Neural progenitor cell (in vitro differentiated cells): ENCODE results near the gene ABHD15. TPM values are rescaled to one million over a fixed set of nuclear protein-coding genes. Genes with fewer than 3 reads are reported as not detected.
"Not testable (repeated sequence)": the region's sequence is repeated elsewhere in the genome, so short reads cannot be mapped to it uniquely, and the experiment has no call there.

Experiments
- DNase-seq: peaks from one replicate; pipeline ENCODE4 v3.0.0-alpha.2; 2016; ENCODE audit warnings: low spot score
- H2AFZ ChIP-seq: fragments of 200-600 bp; sonication (generic); replicated peaks from 2 replicates; pipeline ENCODE4 v1.6.1; 2016; ENCODE audit warnings: antibody characterized with exemption
- H3F3A ChIP-seq: fragments of 200-600 bp; sonication (generic); 2 replicates; pipeline ENCODE4 v1.6.1; 2016; ENCODE audit warnings: antibody characterized with exemption, low read depth
- H3K27ac ChIP-seq: fragments of 200-600 bp; sonication (generic); 2 replicates; pipeline ENCODE4 v1.5.1; 2016; ENCODE audit warnings: mild to moderate bottlenecking
- H3K27me3 ChIP-seq: fragments of 200-600 bp; sonication (generic); 2 replicates; pipeline ENCODE4 v1.6.1; 2016; ENCODE audit warnings: mild to moderate bottlenecking, moderate library complexity
- H3K36me3 ChIP-seq: fragments of 200-600 bp; sonication (generic); 2 replicates; pipeline ENCODE4 v1.5.1; 2016
- H3K4me1 ChIP-seq: fragments of 200-600 bp; sonication (generic); 2 replicates; pipeline ENCODE4 v1.6.1; 2016; ENCODE audit warnings: mixed run types
- H3K4me2 ChIP-seq: fragments of 200-600 bp; sonication (generic); 2 replicates; pipeline ENCODE4 v1.6.1; 2016
- H3K4me3 ChIP-seq: fragments of 200-600 bp; sonication (generic); 2 replicates; pipeline ENCODE4 v1.5.1; 2016
- H3K79me2 ChIP-seq: fragments of 200-600 bp; sonication (generic); 2 replicates; pipeline ENCODE4 v1.6.1; 2016; ENCODE audit warnings: low read depth
- H3K9ac ChIP-seq: fragments of 200-600 bp; sonication (generic); 2 replicates; pipeline ENCODE4 v1.6.1; 2016
- H3K9me3 ChIP-seq: fragments of 200-600 bp; sonication (generic); 2 replicates; pipeline ENCODE4 v1.5.1; 2016; ENCODE audit warnings: low read depth
- H4K20me1 ChIP-seq: fragments of 200-600 bp; sonication (generic); 2 replicates; pipeline ENCODE4 v1.6.1; 2016; ENCODE audit warnings: low read depth
- H3K27ac Mint-ChIP-seq: 3 replicates; pipeline ENCODE4 v1.8.0; 2021; ENCODE audit warnings: mixed read lengths
- H3K27me3 Mint-ChIP-seq: 2 replicates; pipeline ENCODE4 v1.8.0; 2022; ENCODE audit warnings: low read depth, mild to moderate bottlenecking, inconsistent platforms, moderate library complexity, mixed read lengths; ENCODE audit not compliant: insufficient read depth
- H3K36me3 Mint-ChIP-seq: 3 replicates; pipeline ENCODE4 v1.8.0; 2021; ENCODE audit warnings: mixed read lengths
- H3K4me1 Mint-ChIP-seq: 3 replicates; pipeline ENCODE4 v1.8.0; 2021; ENCODE audit warnings: mixed read lengths
- H3K4me3 Mint-ChIP-seq: 3 replicates; pipeline ENCODE4 v1.8.0; 2021; ENCODE audit warnings: mild to moderate bottlenecking, moderate library complexity, mixed read lengths
- H3K9me3 Mint-ChIP-seq: 3 replicates; pipeline ENCODE4 v1.8.0; 2020; ENCODE audit warnings: mixed read lengths
- EZH2 ChIP-seq: fragments of 200-600 bp; sonication (generic); IDR thresholded peaks from 2 replicates; pipeline ENCODE4 v1.6.1; 2017; ENCODE audit warnings: antibody characterized with exemption, mild to moderate bottlenecking, moderate library complexity
- EZH2phosphoT487 ChIP-seq: fragments of 200-600 bp; sonication (generic); IDR thresholded peaks from 2 replicates; pipeline ENCODE4 v1.6.1; 2017; ENCODE audit warnings: antibody characterized with exemption
- total RNA-seq: library from RNA; depleted of rRNA; stranded (reverse); fragments of >200 nt; gene quantifications from 2 replicates; pipeline ENCODE4 v1.2.3, GENCODE V29; 2015; ENCODE audit warnings: low replicate concordance
- TF ChIP-seq, protein P1 (sequence below): fragments of 200-600 bp; sonication (generic); IDR thresholded peaks from 2 replicates; pipeline ENCODE4 v1.5.1; 2017; ENCODE audit warnings: antibody characterized with exemption, mild to moderate bottlenecking

The ABHD15 gene
- total RNA-seq, 1 donor from 2014 or later: 2.5 TPM

DNA sequence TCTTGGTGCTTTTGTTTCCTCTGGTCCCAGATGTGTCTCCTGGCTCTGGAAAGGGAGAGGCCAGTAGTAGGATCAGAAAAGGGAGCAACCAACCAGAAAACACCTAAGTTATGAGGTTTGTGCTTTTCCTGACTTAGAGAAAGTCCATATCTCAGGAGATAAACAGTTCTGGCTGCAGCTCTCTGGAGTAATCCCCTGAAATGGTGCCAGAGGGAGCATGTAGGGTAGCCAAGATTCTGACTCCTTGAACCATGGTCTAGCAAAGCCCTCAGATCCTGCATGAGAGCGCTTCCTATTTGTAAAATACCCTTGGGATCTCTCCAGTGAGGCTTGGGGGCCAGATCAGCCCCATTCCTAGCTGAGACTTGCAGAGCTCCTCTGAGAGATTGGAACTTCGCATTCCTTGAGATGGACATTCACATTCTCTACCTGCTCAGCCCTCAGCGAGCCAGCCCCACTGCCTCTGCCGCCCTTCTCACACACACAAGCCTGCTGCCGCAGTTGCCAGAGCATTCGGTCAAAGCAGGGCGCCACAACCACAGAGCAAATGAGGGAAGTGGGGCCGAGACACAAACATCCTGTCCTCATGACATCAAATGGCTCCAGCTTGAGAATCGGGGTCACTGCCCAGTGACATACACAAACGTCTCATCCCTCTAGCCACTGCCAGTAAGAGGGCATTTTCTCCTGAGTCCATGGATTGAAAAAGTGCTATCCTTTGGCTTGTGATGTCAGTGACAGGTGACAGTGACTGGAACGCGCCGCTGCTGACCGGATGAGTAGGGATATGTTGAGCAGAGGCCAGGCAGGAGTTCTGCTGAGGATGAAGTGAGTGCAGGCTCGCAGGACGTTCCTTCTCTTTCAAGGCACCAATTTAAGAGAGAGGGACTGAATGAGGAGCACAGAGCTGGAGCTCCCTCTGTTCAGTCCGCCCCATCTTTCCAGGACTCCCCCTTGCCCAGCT is 5.0 kb downstream of the ABHD15 start:
- Histone ChIP-seq H3K9ac (no peak overlapping the region), H3K27me3 (peaks cover 30% of the 10 kb centered on the region), H3K4me2 (no peak overlapping the region), H2AFZ (no peak overlapping the region), H4K20me1 (peaks cover 5% of the 10 kb centered on the region), H3K9me3 (no peaks in the 10 kb centered on the region), H3K27ac (no peak overlapping the region), H3F3A (peaks cover 25% of the 10 kb centered on the region), H3K79me2 (no peaks in the 10 kb centered on the region), H3K36me3 (no peaks in the 10 kb centered on the region), H3K4me1 (peaks cover 9% of the 10 kb centered on the region), H3K4me3 (no peak overlapping the region)
- DNase-seq: no peak
- Mint-ChIP-seq H3K4me3 (no peak overlapping the region), H3K27me3 (peaks cover 27% of the 10 kb centered on the region), H3K4me1 (peaks cover 5% of the 10 kb centered on the region), H3K27ac (peak overlapping the region; percentile 66), H3K36me3 (no peaks in the 10 kb centered on the region), H3K9me3 (no peaks in the 10 kb centered on the region)
- TF ChIP-seq EZH2phosphoT487: no peak
- no peak for TF ChIP-seq EZH2
- TF ChIP-seq, protein P1, sequence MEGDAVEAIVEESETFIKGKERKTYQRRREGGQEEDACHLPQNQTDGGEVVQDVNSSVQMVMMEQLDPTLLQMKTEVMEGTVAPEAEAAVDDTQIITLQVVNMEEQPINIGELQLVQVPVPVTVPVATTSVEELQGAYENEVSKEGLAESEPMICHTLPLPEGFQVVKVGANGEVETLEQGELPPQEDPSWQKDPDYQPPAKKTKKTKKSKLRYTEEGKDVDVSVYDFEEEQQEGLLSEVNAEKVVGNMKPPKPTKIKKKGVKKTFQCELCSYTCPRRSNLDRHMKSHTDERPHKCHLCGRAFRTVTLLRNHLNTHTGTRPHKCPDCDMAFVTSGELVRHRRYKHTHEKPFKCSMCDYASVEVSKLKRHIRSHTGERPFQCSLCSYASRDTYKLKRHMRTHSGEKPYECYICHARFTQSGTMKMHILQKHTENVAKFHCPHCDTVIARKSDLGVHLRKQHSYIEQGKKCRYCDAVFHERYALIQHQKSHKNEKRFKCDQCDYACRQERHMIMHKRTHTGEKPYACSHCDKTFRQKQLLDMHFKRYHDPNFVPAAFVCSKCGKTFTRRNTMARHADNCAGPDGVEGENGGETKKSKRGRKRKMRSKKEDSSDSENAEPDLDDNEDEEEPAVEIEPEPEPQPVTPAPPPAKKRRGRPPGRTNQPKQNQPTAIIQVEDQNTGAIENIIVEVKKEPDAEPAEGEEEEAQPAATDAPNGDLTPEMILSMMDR: no peak

DNA sequence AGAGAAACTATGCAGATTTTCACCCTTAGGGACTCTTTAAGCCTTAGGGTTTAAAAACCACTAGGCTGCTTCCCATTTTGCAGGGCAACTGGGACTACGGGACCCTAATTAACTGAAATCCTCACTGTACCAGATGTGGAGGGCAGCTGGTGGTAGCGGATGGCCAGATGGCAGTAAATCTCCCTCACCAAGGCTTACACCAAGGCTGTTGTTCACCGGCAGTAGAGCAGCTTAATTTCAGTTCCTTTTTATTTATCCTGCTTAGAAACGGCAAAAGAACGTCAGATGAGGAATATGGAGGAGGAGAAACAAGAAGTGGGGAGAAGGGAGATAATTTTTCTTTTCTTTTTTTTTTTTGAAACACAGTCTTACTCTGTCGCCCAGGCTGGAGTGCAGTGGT is 6.5 kb downstream of the ABHD15 start:
- no peak for DNase-seq
- Histone ChIP-seq H3K79me2 (no peaks in the 10 kb centered on the region), H3K4me1 (peaks cover under 1% of the 10 kb centered on the region), H3K27ac (no peak overlapping the region), H2AFZ (no peak overlapping the region), H3K4me2 (no peak overlapping the region), H4K20me1 (peaks cover 1% of the 10 kb centered on the region), H3K4me3 (no peak overlapping the region), H3K36me3 (no peaks in the 10 kb centered on the region), H3K9ac (no peak overlapping the region), H3K27me3 (peaks cover 15% of the 10 kb centered on the region), H3F3A (peaks cover 10% of the 10 kb centered on the region), H3K9me3 (no peaks in the 10 kb centered on the region)
- Mint-ChIP-seq H3K27ac (no peak overlapping the region), H3K27me3 (peaks cover 16% of the 10 kb centered on the region), H3K4me1 (no peaks in the 10 kb centered on the region), H3K36me3 (no peaks in the 10 kb centered on the region), H3K9me3 (no peaks in the 10 kb centered on the region), H3K4me3 (no peak overlapping the region)
- TF ChIP-seq, protein P1: no peak
- TF ChIP-seq EZH2phosphoT487: no peak
- no peak for TF ChIP-seq EZH2

DNA sequence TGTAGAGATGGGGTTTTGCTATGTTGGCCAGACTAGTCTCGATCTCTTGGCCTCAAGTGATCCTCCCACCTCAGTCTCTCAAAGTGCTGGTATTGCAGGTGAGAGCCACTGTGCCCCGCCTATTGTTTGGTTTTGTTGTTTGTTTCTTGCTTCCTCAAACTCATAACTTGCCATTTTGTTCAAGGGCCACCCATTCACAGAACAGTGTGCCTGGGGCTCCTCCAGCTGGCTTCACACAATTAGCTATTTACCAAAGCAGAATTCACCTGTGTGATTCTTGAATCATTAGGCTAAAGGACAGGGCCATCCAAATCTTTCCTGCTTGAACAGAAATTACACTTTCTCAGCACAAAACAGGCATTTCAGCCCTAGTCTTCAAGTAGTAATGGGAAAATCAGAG is 7.2 kb downstream of the ABHD15 start:
- no peaks in the 10 kb centered on the region for H3K9me3 Mint-ChIP-seq
- no peaks in the 10 kb centered on the region for H3K4me1 ChIP-seq
- H3K27ac Mint-ChIP-seq: no peak overlapping the region
- H3F3A ChIP-seq: peaks cover 8% of the 10 kb centered on the region
- no peaks in the 10 kb centered on the region for H3K36me3 ChIP-seq
- H3K9ac ChIP-seq: no peak overlapping the region
- H3K4me3 ChIP-seq: no peak overlapping the region
- H2AFZ ChIP-seq: no peak overlapping the region
- no peaks in the 10 kb centered on the region for H3K36me3 Mint-ChIP-seq
- H3K9me3 ChIP-seq: no peaks in the 10 kb centered on the region
- TF ChIP-seq EZH2 (no peak), EZH2phosphoT487 (no peak)
- TF ChIP-seq, protein P1: no peak
- H3K27me3 ChIP-seq: peaks cover 8% of the 10 kb centered on the region
- no peak overlapping the region for H3K27ac ChIP-seq
- H3K4me2 ChIP-seq: no peak overlapping the region
- no peaks in the 10 kb centered on the region for H3K79me2 ChIP-seq
- no peaks in the 10 kb centered on the region for H4K20me1 ChIP-seq
- no peak for DNase-seq
- H3K4me3 Mint-ChIP-seq: no peak overlapping the region
- no peaks in the 10 kb centered on the region for H3K4me1 Mint-ChIP-seq
- H3K27me3 Mint-ChIP-seq: peaks cover 14% of the 10 kb centered on the region

DNA sequence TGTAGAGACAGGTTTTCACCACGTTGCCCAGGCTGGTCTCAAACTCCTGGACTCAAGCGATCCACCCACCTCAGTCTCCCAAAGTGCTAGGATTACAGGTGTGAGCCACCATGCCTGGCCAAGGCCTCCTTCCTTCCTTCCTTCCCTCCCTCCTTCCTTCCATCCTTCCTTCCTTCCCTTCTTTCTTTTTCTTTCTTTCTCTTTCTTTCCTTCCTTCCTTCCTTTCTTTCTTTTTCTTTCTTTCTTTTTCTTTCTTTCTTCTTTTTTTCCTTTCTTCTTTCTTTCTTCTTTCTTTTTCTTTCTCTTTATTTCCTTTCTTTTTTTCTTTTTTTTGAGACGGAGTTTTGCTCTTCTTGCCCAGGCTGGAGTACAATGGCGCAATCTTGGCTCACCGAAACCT is 8.7 kb downstream of the ABHD15 start:
- not testable (repeated sequence) for H4K20me1 ChIP-seq, H3K4me3 ChIP-seq, H3K27me3 Mint-ChIP-seq, H3K36me3 Mint-ChIP-seq, H3K4me1 ChIP-seq, H3K9me3 ChIP-seq, H3K27ac Mint-ChIP-seq, H3K4me2 ChIP-seq, H3K9me3 Mint-ChIP-seq, H3K4me3 Mint-ChIP-seq, H2AFZ ChIP-seq, DNase-seq, H3K36me3 ChIP-seq, H3K4me1 Mint-ChIP-seq, H3K27me3 ChIP-seq, H3F3A ChIP-seq, H3K27ac ChIP-seq, H3K79me2 ChIP-seq, H3K9ac ChIP-seq
